Heart left ventricle (tissue), 16 donors: ENCODE results near the gene TNS1. TPM values are rescaled to one million over a fixed set of nuclear protein-coding genes. Genes with fewer than 3 reads are reported as not detected.

Experiments
- ATAC-seq, 4 donors: fragments of 200-7000 bp; cut with Tn5 transposase; one replicate each; pipeline ENCODE4 v1.9.1; 2020 to 2022; ENCODE audit warnings: moderate library complexity in 4 of 4, mild to moderate bottlenecking in 3 of 4, moderate number of reproducible peaks in 1 of 4
- DNase-seq, 5 donors: peaks; one replicate each; pipeline ENCODE4 v3.0.0-alpha.2; 2020
- H3K27ac ChIP-seq, 12 donors: fragments of 200-600 bp; sonication (generic) in 4 of 12; one replicate each; pipeline versions ENCODE4 v1.5.0 to v1.8.0; 2016 to 2022; ENCODE audit warnings: mild to moderate bottlenecking in 2 of 12
- H3K27me3 ChIP-seq, 9 donors: fragments of 200-600 bp; sonication (generic) in 2 of 9; one replicate each; pipeline versions ENCODE4 v1.5.1 to v1.8.0; 2016 to 2022; ENCODE audit warnings: mild to moderate bottlenecking in 3 of 9
- H3K36me3 ChIP-seq, 9 donors: fragments of 200-600 bp; sonication (generic) in 2 of 9; one replicate each; pipeline versions ENCODE4 v1.5.0 to v1.8.0; 2018 to 2022; ENCODE audit warnings: mild to moderate bottlenecking in 2 of 9
- H3K4me1 ChIP-seq, 12 donors: fragments of 200-600 bp; sonication (generic) in 4 of 12; one replicate each; pipeline versions ENCODE4 v1.5.0 to v1.8.0; 2016 to 2022; ENCODE audit warnings: mild to moderate bottlenecking in 3 of 12
- H3K4me3 ChIP-seq, 12 donors: fragments of 200-600 bp; sonication (generic) in 4 of 12; one replicate each; pipeline versions ENCODE4 v1.5.0 to v1.8.0; 2017 to 2022; ENCODE audit warnings: mild to moderate bottlenecking in 9 of 12, moderate library complexity in 4 of 12
- H3K9me3 ChIP-seq, 12 donors: fragments of 200-600 bp; sonication (generic) in 4 of 12; one replicate each; pipeline versions ENCODE4 v1.5.0 to v1.8.0; 2016 to 2022; ENCODE audit warnings: mild to moderate bottlenecking in 1 of 12
- POLR2A ChIP-seq, 2 donors: fragments of 450-650 bp; IDR thresholded peaks; one replicate each; pipeline ENCODE4 v1.6.1; 2017; ENCODE audit warnings: antibody characterized with exemption in 2 of 2, mild to moderate bottlenecking in 2 of 2, moderate library complexity in 2 of 2
- WGBS, 4 donors: extraction: QIAGEN DNeasy Blood & Tissue Kit in 2 of 4; methylation state at CpG; one replicate each; pipeline versions ENCODE4 v1.1.5 to v1.1.7; 2013 to 2018; 5-methylcytosine and 5-hydroxymethylcytosine counted together
- intact Hi-C, 10 donors: fragments of 100-400 bp; cut with DNase I; formaldehyde crosslinking; loops; one replicate each; pipeline versions ENCODE4 v1.11.1 to v1.14.2; 2022
- polyA plus RNA-seq, 2 donors: library from polyadenylated mRNA; stranded (reverse); fragments of 200-250 nt; gene quantifications; one replicate each; pipeline ENCODE4 v1.2.3, GENCODE V29; 2013
- total RNA-seq, 9 donors: library from RNA; depleted of rRNA in 2 of 9; stranded (reverse); fragments of >200 nt in 2 of 9; fragmentation: NEBNext Ultra II Directional in 3 of 9; extraction: Animal tissue kit (Norgen Biotek cat#: 25700) in 3 of 9; gene quantifications; one replicate each; pipeline versions ENCODE4 v1.1.0 to v1.2.4, GENCODE V29; 2016 to 2023
- TF ChIP-seq, protein P1 (sequence below), 12 donors: fragments of 200-600 bp; sonication (generic) in 4 of 12; IDR thresholded peaks; one replicate each; pipeline versions ENCODE4 v1.5.0 to v1.8.0; 2018 to 2022; ENCODE audit warnings: antibody characterized with exemption in 12 of 12, mild to moderate bottlenecking in 5 of 12
- donor health status: ischemic (EF 13 %, LVEDD 7.1; RV severe dilation, severe dysfunction).
- donor health status: healthy with polysubstance abuse.
- donor health status: DM: no; HTN: yes; CAD: no.
- donor health status: DM: no; HTN: no; CAD: no.
- donor health status: ischemic (EF 25% LVEDD 6.9; RV normal size, moderate dysfunction).
- donor health status: ischemic (EF 25% LVEDD 5.7; RV mildly dilated, moderate dysfunction).
- donor health status: healthy.
- donor health status: DM: yes; HTN: yes; CAD: no.
- donor health status: ischemic (EF 35%, LVEDD 5.7; RV mildly dilated, moderate dysfunction).
- donor health status: nonischemic (EF 11% LVEDD 7.7; RV severe dilation, severe dysfunction).
- donor health status: DM: yes; HTN: yes; CAD: no.
- donor health status: PGD.
- donor health status: ischemic (EF 29% LVEDD 5.4; RV normal size, mild dysfunction).
- donor health status: nonischemic (EF 23%, LVEDD 6.1; RV moderate dilation, normal function).

TNS1 gene
- total and polyA plus RNA-seq, 11 donors: 243 to 899 (median 669) TPM

GRCh38 chr2:218039171-218039570 lies 36.4 kb upstream of the TNS1 start:
- no peak for DNase-seq
- no peaks in the 10 kb centered on the region for H3K9me3 ChIP-seq
- 87 to 90% (median 88%) methylated on average over 2 of the region's 2 CpGs for WGBS, 4 donors
- H3K4me3 ChIP-seq: no peak overlapping the region
- no peaks in the 10 kb centered on the region for H3K36me3 ChIP-seq
- intact Hi-C loops: loop anchor here in 2 of 10 donors (10.0 kb wide), 1 partner anchor 254 kb away; no protein-coding TSS in a partner anchor
- no peak for ATAC-seq
- H3K27me3 ChIP-seq: peaks cover 0 to under 1% (median 0%) of the 10 kb centered on the region in 9 donors
- no peak overlapping the region for H3K27ac ChIP-seq
- H3K4me1 ChIP-seq: peaks cover 0 to 24% (median 4%) of the 10 kb centered on the region in 12 donors
- no peak for TF ChIP-seq POLR2A (IDR thresholded peaks at IDR 0.05)
- TF ChIP-seq, protein P1, sequence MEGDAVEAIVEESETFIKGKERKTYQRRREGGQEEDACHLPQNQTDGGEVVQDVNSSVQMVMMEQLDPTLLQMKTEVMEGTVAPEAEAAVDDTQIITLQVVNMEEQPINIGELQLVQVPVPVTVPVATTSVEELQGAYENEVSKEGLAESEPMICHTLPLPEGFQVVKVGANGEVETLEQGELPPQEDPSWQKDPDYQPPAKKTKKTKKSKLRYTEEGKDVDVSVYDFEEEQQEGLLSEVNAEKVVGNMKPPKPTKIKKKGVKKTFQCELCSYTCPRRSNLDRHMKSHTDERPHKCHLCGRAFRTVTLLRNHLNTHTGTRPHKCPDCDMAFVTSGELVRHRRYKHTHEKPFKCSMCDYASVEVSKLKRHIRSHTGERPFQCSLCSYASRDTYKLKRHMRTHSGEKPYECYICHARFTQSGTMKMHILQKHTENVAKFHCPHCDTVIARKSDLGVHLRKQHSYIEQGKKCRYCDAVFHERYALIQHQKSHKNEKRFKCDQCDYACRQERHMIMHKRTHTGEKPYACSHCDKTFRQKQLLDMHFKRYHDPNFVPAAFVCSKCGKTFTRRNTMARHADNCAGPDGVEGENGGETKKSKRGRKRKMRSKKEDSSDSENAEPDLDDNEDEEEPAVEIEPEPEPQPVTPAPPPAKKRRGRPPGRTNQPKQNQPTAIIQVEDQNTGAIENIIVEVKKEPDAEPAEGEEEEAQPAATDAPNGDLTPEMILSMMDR (IDR thresholded peaks at IDR 0.05): no peak

- DNase-seq (no peak), ATAC-seq (no peak)
- 76 to 84% (median 79%) methylated on average over 5 of the region's 5 CpGs for WGBS, 4 donors
- TF ChIP-seq POLR2A (IDR thresholded peaks at IDR 0.05): no peak
- TF ChIP-seq, protein P1 (IDR thresholded peaks at IDR 0.05): no peak
- intact Hi-C loops: loop anchor here in 4 of 10 donors (2.0 to 10.0 kb wide), 3 partner anchors 32 to 252 kb away; partner anchors contain the start of gene RUFY4 (in 1 of the 4)
- no peak overlapping the region for H3K27ac ChIP-seq
- peaks cover 0 to 5% (median 0%) of the 10 kb centered on the region in 9 donors for H3K27me3 ChIP-seq
- no peaks in the 10 kb centered on the region for H3K9me3 ChIP-seq
- peaks cover 0 to 20% (median 7%) of the 10 kb centered on the region in 12 donors for H3K4me1 ChIP-seq
- H3K4me3 ChIP-seq: no peak overlapping the region
- no peaks in the 10 kb centered on the region for H3K36me3 ChIP-seq
Observed at GRCh38 chr2:218036371-218036770, 33.6 kb upstream of the TNS1 start.

- ATAC-seq: no peak
- intact Hi-C loops: loop anchor here in 8 of 10 donors (2.0 to 10.0 kb wide), 6 partner anchors 33 to 251 kb away; partner anchors contain the start of gene RUFY4 (in 1 of the 8)
Observed at GRCh38 chr2:218035463-218036100, 32.8 kb upstream of the TNS1 start.

More at GRCh38 chr2:218035463-218036100, 32.8 kb upstream of the TNS1 start:
- no peak for DNase-seq
- WGBS, 4 donors: 83 to 87% (median 85%) methylated on average over 11 to 12 of the region's 12 CpGs
- TF ChIP-seq POLR2A (IDR thresholded peaks at IDR 0.05): no peak
- TF ChIP-seq, protein P1 (IDR thresholded peaks at IDR 0.05): no peak
- H3K27me3 ChIP-seq: peaks cover 0 to 5% (median 0%) of the 10 kb centered on the region in 9 donors
- peak overlapping the region in 1 of 12 donors; percentile 48 for H3K4me3 ChIP-seq
- no peaks in the 10 kb centered on the region for H3K36me3 ChIP-seq
- H3K27ac ChIP-seq: no peak overlapping the region
- peaks cover 0 to 17% (median 7%) of the 10 kb centered on the region in 12 donors for H3K4me1 ChIP-seq
- H3K9me3 ChIP-seq: no peaks in the 10 kb centered on the region
